Hair follicle dermal papilla cell (primary cell): Measurements from ENCODE around the gene WDR41. TPM values are rescaled to one million over a fixed set of nuclear protein-coding genes. Genes with fewer than 3 reads are reported as not detected.

Experiments used
- total RNA-seq: library from RNA; depleted of rRNA; stranded (reverse); fragments of >200 nt; gene quantifications from 2 replicates; pipeline ENCODE4 v1.2.3, GENCODE V29; 2012

The WDR41 gene
- total RNA-seq: 106 and 116 TPM in 2 replicates

GRCh38 chr5:77491783-77492652 is at the start of gene WDR41:
TSS of gene WDR41 (minus strand) at chr5:77492316. CDS start at chr5:77492220, 96 bp downstream.

Other genes starting within 250 kb of the WDR41 start
- gene OTP, start 146.4 kb upstream of the WDR41 start, total RNA-seq: not detected in 2 replicates